ENCODE data around the gene PELI1.

The PELI1 gene

GRCh38 chr2:64175419-64176197 is 31.4 kb upstream of the PELI1 start:
- no peak for TF ChIP-seq REST (IDR thresholded peaks at IDR 0.05; ENCODE audit: insufficient read depth in 1 of 2, low read depth in 2 of 2, low read length in 2 of 2)
- no peak for TF ChIP-seq FOXP2 (optimal IDR thresholded peaks at IDR 0.05; ENCODE audit: borderline replicate concordance, extremely low read depth, extremely low read length, insufficient read depth)

DNA sequence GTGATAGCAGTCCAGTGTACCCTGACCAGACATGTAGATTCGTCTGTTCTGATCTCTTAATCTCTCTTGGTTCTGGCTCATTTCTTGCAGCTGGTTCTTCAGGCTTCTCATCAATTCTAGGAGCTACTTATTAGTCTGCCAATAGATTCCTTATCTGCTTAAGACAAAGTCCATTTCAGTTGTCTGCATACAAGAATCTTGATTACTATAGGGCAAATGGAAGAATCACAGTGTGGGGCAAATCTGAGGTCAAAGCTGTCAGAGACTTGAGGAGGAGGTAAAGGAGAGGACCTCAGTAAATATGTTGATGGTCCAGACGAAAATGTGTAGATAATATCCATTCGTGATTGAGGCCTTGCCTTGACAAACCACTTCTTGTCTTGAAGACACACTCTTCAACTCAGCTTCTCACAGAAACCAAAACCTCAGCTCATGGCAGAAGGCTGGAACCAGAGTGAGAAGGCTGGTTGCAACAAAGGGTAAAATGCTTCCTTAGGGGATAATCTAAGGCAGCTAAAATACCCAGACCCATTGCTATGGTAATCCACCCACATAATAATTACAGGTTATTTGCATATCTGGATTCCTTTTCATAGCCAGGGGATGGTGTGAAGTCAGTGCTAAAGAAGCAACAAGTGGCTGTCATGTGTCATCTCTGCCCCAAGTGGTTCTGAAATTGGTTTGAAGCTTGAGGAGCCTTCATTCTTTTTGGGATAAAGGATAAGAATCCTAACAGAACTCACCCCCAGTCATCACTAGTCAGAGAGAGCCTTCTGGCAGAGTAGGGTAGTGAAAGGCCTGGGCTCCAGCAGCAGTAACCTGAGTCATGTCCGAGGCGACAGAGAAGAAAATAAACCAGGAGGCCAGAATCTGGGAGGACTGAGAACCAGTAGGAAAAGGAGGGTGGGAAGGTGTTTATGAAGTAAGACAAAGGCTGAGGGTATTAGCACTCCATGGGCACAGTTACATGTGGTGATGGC is 29.2 kb upstream of the PELI1 start:
- TF ChIP-seq TAF1 (IDR thresholded peaks at IDR 0.05; ENCODE audit: borderline replicate concordance, insufficient read depth, low read length) (no peak), REST (IDR thresholded peaks at IDR 0.05; ENCODE audit: insufficient read depth in 1 of 2, low read depth in 2 of 2, low read length in 2 of 2) (no peak)

GRCh38 chr2:64168756-64169155 is 24.5 kb upstream of the PELI1 start:
- TF ChIP-seq SIN3A (IDR thresholded peaks at IDR 0.05; ENCODE audit: borderline replicate concordance, insufficient read depth, low read length), result no peak
- TF ChIP-seq REST (IDR thresholded peaks at IDR 0.05; ENCODE audit: insufficient read depth in 1 of 2, low read depth in 2 of 2, low read length in 2 of 2), result no peak
- no peak for TF ChIP-seq FOXP2 (optimal IDR thresholded peaks at IDR 0.05; ENCODE audit: borderline replicate concordance, extremely low read depth, extremely low read length, insufficient read depth)
- no peak for TF ChIP-seq POLR2AphosphoS5 (IDR thresholded peaks at IDR 0.05; ENCODE audit: low read depth, low read length)
- no peak for TF ChIP-seq TAF1 (IDR thresholded peaks at IDR 0.05; ENCODE audit: borderline replicate concordance, insufficient read depth, low read length)

GRCh38 chr2:64168201-64168600 is 24.0 kb upstream of the PELI1 start:
- no peak for TF ChIP-seq REST (IDR thresholded peaks at IDR 0.05; ENCODE audit: insufficient read depth in 1 of 2, low read depth in 2 of 2, low read length in 2 of 2)
- no peak for TF ChIP-seq TAF1 (IDR thresholded peaks at IDR 0.05; ENCODE audit: borderline replicate concordance, insufficient read depth, low read length)
- no peak for TF ChIP-seq FOXP2 (optimal IDR thresholded peaks at IDR 0.05; ENCODE audit: borderline replicate concordance, extremely low read depth, extremely low read length, insufficient read depth)
- TF ChIP-seq SIN3A (IDR thresholded peaks at IDR 0.05; ENCODE audit: borderline replicate concordance, insufficient read depth, low read length), result no peak
- no peak for TF ChIP-seq POLR2AphosphoS5 (IDR thresholded peaks at IDR 0.05; ENCODE audit: low read depth, low read length)

All from PFSK-1 (cell line).